GM12875 (cell line): ENCODE results near the gene PALD1.
A peak's percentile ranks its signal among the peaks of the same experiment; 100 is the strongest.

Source experiments
- H3K4me3 ChIP-seq: one replicate; pipeline ENCODE4 v1.5.1; 2011; ENCODE audit warnings: low read depth, low read length, control low read depth
- TF ChIP-seq, protein P1 (sequence below): IDR thresholded peaks from 2 replicates; pipeline ENCODE4 v1.5.1; 2011; ENCODE audit warnings: low read depth, mild to moderate bottlenecking, control low read depth, inconsistent platforms, low read length, moderate library complexity, borderline replicate concordance; ENCODE audit not compliant: insufficient read depth

The PALD1 gene

DNA sequence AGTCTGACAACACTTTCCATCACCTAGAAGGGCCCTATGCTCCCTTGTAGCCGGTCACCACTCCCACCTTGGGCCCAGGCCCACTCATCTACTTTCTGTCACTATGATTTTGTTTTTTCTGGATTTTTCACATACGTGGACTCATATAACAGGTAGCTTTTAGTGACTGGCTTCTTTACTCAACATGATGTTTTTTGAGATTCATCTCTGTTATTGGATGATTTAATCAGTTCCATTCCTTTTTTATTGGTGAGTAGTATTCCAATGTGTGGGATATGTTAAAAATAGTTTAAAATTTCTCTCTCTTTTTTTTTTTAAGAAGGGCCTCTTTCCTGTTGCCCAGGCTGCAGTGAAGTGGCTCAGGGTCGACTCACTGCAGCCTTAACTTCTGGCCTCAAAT, 9.3 kb downstream of the PALD1 start:
- TF ChIP-seq, protein P1, sequence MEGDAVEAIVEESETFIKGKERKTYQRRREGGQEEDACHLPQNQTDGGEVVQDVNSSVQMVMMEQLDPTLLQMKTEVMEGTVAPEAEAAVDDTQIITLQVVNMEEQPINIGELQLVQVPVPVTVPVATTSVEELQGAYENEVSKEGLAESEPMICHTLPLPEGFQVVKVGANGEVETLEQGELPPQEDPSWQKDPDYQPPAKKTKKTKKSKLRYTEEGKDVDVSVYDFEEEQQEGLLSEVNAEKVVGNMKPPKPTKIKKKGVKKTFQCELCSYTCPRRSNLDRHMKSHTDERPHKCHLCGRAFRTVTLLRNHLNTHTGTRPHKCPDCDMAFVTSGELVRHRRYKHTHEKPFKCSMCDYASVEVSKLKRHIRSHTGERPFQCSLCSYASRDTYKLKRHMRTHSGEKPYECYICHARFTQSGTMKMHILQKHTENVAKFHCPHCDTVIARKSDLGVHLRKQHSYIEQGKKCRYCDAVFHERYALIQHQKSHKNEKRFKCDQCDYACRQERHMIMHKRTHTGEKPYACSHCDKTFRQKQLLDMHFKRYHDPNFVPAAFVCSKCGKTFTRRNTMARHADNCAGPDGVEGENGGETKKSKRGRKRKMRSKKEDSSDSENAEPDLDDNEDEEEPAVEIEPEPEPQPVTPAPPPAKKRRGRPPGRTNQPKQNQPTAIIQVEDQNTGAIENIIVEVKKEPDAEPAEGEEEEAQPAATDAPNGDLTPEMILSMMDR, result no peak
- H3K4me3 ChIP-seq, result no peak overlapping the region

DNA sequence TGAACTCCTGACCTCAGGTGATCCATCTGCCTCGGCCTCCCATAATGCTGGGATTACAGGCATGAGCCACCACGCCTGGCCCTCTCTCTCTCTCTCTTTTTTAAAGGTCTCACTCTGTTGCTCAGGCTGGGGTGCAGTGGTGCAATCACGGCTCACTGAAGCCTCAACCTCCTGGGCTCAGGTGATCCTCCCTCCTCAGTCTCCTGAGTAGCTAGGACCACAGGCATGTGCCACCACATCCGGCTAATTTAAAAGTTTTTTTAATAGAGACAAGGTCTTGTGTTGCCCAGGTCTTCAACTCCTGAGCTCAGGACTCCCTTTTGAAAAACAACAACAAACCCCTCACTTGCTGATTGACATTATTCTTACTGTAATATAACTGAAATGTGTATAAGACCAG, 11.6 kb downstream of the PALD1 start:
- H3K4me3 ChIP-seq, result no peak overlapping the region
- TF ChIP-seq, protein P1, result no peak

DNA sequence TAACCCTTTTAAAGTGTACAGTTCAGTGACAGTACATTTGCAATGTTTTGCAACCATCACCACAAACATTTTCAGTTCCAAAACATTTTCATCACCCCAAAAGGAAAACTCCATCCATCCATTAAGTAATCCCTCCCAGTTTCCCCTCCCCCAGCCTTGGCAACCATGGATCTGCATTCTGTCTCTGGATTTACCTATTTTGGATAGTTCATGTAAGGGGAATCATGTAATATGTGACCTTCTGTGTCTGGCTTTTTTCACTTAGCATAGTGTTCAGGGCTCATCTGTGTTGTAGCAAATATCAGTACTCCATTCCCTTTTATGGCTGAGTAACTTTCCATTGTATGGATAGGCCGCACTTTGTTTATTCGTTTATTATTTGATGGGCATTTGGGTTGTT, 13.0 kb downstream of the PALD1 start:
- TF ChIP-seq, protein P1, result no peak
- H3K4me3 ChIP-seq, result no peak overlapping the region

DNA sequence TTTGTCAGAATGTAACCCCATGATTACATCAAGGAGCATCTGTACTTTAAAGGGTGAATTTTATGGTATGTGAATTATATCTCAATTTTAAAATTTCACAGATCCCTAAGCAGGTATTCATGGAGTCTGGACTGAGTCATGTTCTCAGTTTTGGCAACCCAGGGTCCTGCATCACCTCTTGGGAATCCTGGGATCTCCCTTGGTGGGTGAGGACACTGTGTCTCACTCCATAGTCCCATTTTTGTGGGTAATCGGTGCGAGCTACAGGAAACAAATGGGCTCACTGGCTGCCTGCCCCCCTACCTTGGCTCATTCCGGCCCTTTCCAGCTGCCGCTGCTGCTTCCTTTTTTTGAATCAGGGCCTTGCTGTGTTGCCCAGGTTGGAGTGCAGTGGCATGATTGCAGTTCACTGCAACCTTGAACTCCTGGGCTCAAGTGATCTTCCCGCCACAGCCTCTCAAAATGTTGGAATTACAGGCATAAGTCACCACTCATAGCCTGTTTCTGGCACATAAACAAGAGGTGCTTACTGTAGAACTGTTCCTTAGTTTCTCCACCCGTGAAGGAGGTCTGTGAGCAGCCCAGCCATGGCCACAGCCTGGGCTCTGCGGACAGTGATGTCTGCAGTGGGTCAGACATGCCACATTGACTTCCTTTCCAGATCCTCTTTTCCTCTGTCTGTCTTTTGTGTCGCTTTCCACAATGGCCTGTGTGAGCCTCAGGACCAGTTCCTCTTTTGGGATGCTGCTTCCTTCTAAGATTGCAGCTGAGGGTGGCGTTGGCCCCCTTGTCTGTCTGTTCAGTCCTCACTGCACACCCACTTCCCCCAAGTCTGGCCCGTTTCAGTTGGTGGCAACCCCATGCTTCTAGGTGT, 14.5 kb downstream of the PALD1 start:
- TF ChIP-seq, protein P1, result no peak
- peak overlapping the region; percentile 44 for H3K4me3 ChIP-seq

DNA sequence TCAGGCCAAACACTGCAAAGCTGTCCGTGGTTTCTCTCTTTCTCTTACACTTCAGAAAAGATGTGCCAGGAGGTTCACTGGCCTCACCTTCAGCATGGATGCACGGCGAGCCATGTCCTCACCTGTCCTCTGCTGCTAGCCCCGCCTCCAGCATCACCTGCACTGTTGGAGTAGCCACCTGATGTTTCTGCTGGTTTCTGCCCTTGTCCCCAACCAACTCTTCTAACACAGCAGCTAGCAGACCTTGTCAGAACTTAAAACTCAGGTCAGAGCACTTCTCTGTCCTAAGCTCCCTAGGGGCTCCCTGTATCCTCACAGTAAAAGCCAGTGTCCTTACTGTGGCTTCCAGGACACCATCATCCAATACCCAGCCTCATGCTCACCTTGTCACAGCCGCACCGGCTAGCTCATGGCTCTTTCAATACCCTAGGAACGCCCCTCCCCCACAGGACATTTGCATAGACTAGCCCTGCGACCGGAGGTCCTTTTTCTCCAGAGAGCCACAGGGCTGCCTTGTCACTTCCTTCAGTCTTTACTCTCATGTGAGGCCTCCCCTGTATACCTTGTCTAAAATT, 15.2 kb downstream of the PALD1 start:
- peak overlapping the region; percentile 44 for H3K4me3 ChIP-seq

DNA sequence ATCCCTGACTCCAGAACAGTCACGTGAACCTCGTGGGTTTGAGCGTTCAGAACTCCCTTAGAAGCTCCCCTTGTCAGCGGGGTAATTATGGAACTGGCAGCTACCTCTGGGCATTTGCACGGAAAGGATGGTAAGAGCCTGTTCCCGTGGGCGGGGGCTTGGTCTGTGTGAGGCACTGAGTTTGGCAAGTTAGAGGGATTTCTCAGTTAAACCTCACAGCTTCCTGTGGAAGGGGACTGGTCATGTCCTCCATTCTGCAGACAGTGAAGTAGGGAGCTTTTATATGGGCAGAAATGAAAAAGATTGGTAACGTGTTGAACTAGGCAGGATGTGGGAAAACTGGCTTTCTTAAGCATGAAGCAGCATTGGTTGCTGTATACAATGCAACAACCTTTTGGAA, 16.0 kb downstream of the PALD1 start:
- TF ChIP-seq, protein P1, result no peak
- peak overlapping the region; percentile 13 for H3K4me3 ChIP-seq

More for the DNA sequence above, 15.2 kb downstream of the PALD1 start:
- TF ChIP-seq, protein P1, result no peak

DNA sequence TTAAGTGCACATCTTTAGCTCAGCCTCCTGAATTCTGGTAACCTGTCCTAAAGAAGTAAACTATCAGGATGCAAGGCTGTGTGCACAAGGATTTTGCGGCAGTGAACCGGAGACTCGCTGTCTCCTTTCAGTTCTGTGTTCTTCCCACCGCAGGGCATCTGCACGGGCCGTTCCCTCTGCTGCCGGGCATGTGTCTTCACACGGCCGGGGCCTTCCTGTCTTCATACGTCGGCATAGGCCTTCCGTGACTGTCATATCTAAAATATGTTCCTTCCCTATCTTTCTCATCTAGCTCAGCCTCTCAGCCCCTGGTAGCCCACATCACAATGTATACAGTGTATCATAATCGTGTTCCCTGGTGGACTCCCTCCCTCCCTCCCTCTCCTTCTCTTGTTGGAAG, 16.4 kb downstream of the PALD1 start:
- H3K4me3 ChIP-seq, result peak overlapping the region; percentile 13
- TF ChIP-seq, protein P1, result no peak
